GM23338 (cell line): Measurements from ENCODE around the gene ZNF227. TPM values are rescaled to one million over a fixed set of nuclear protein-coding genes. Genes with fewer than 3 reads are reported as not detected.
"Not testable (repeated sequence)": the region's sequence is repeated elsewhere in the genome, so short reads cannot be mapped to it uniquely, and the experiment has no call there.

ENCODE experiments used
- ATAC-seq: fragments of 200-7000 bp; cut with Tn5 transposase; 3 replicates; pipeline ENCODE4 v1.9.1; 2020
- DNase-seq: peaks from one replicate; pipeline ENCODE4 v3.0.0-alpha.2; 2015; ENCODE audit warnings: low spot score
- H2AFZ ChIP-seq: fragments of 200-600 bp; sonication (generic); 2 replicates; pipeline ENCODE4 v1.8.0; 2016; ENCODE audit warnings: antibody characterized with exemption, mild to moderate bottlenecking, moderate library complexity
- H3F3A ChIP-seq: fragments of 200-600 bp; sonication (generic); replicated peaks from 2 replicates; pipeline ENCODE4 v1.8.0; 2017; ENCODE audit warnings: antibody characterized with exemption, mixed run types, low read depth
- H3K27ac ChIP-seq: fragments of 200-600 bp; sonication (generic); 2 replicates; pipeline ENCODE4 v1.6.1; 2016; ENCODE audit warnings: low read depth
- H3K27me3 ChIP-seq: fragments of 200-600 bp; sonication (generic); 2 replicates; pipeline ENCODE4 v1.8.0; 2016; ENCODE audit warnings: mild to moderate bottlenecking, mixed run types, moderate library complexity; ENCODE audit not compliant: insufficient read depth
- H3K36me3 ChIP-seq: fragments of 200-600 bp; sonication (generic); 2 replicates; pipeline ENCODE4 v1.8.0; 2016; ENCODE audit warnings: mild to moderate bottlenecking; ENCODE audit not compliant: insufficient read depth
- H3K4me1 ChIP-seq: fragments of 200-600 bp; sonication (generic); 2 replicates; pipeline ENCODE4 v1.8.0; 2016; ENCODE audit warnings: mild to moderate bottlenecking, moderate library complexity; ENCODE audit not compliant: insufficient read depth
- H3K4me2 ChIP-seq: fragments of 200-600 bp; sonication (generic); 2 replicates; pipeline ENCODE4 v1.7.1; 2017; ENCODE audit warnings: mixed run types
- H3K4me3 ChIP-seq: fragments of 200-600 bp; sonication (generic); 2 replicates; pipeline ENCODE4 v1.6.1; 2016; ENCODE audit warnings: mixed run types
- H3K79me2 ChIP-seq: fragments of 200-600 bp; sonication (generic); replicated peaks from 2 replicates; pipeline ENCODE4 v1.8.0; 2017; ENCODE audit warnings: mild to moderate bottlenecking; ENCODE audit not compliant: insufficient read depth
- H3K9me2 ChIP-seq: fragments of 200-600 bp; sonication (generic); 2 replicates; pipeline ENCODE4 v1.8.0; 2017; ENCODE audit not compliant: insufficient read depth
- H4K20me1 ChIP-seq: fragments of 200-600 bp; sonication (generic); replicated peaks from 2 replicates; pipeline ENCODE4 v1.8.0; 2017; ENCODE audit warnings: mild to moderate bottlenecking; ENCODE audit not compliant: insufficient read depth
- H3K27ac Mint-ChIP-seq: 2 replicates; pipeline ENCODE4 v1.8.0; 2020; ENCODE audit warnings: inconsistent platforms, mild to moderate bottlenecking, moderate library complexity, mixed read lengths
- H3K27me3 Mint-ChIP-seq: 3 replicates; pipeline ENCODE4 v1.8.0; 2022; ENCODE audit warnings: low read depth, mild to moderate bottlenecking, moderate library complexity, mixed read lengths, inconsistent platforms; ENCODE audit not compliant: insufficient read depth, poor library complexity
- H3K36me3 Mint-ChIP-seq: 3 replicates; pipeline ENCODE4 v1.8.0; 2021; ENCODE audit warnings: low read depth, mild to moderate bottlenecking, inconsistent platforms, moderate library complexity, mixed read lengths
- H3K4me1 Mint-ChIP-seq: 3 replicates; pipeline ENCODE4 v1.8.0; 2020; ENCODE audit warnings: mild to moderate bottlenecking, inconsistent platforms, mixed read lengths
- H3K4me3 Mint-ChIP-seq: 3 replicates; pipeline ENCODE4 v1.8.0; 2021; ENCODE audit warnings: moderate library complexity, mild to moderate bottlenecking, inconsistent platforms, mixed read lengths
- H3K9me3 Mint-ChIP-seq: 3 replicates; pipeline ENCODE4 v1.8.0; 2020; ENCODE audit warnings: moderate library complexity, mild to moderate bottlenecking, inconsistent platforms, mixed read lengths
- EZH2phosphoT487 ChIP-seq: fragments of 200-600 bp; sonication (generic); IDR thresholded peaks from one replicate; pipeline ENCODE4 v1.8.1; 2018; ENCODE audit warnings: antibody characterized with exemption; ENCODE audit not compliant: unreplicated experiment
- JUNB ChIP-seq: IDR thresholded peaks from one replicate; pipeline ENCODE4 v1.6.1; 2016; ENCODE audit warnings: antibody characterized with exemption; ENCODE audit not compliant: unreplicated experiment
- POLR2AphosphoS5 ChIP-seq: IDR thresholded peaks from 2 replicates; pipeline ENCODE4 v1.6.1; 2016; ENCODE audit warnings: antibody characterized with exemption, low read depth
- STAT1 ChIP-seq: IDR thresholded peaks from one replicate; pipeline ENCODE4 v1.6.1; 2016; ENCODE audit warnings: antibody characterized with exemption; ENCODE audit not compliant: unreplicated experiment
- polyA plus RNA-seq: library from polyadenylated mRNA; unstranded; fragments of >200 nt; fragmentation: Nextera tagmentation; extraction: Ambion mirVana; gene quantifications from 2 replicates; pipeline ENCODE4 v1.2.1, GENCODE V29; 2016
- total RNA-seq: library from RNA; depleted of rRNA; stranded (reverse); fragments of >200 nt; shearing (Covaris generic); gene quantifications from 2 replicates; pipeline ENCODE4 v1.2.3, GENCODE V29; 2014
- TF ChIP-seq, protein P1 (sequence below): IDR thresholded peaks from one replicate; pipeline ENCODE4 v1.6.1; 2018; ENCODE audit warnings: antibody characterized with exemption; ENCODE audit not compliant: unreplicated experiment
- TF ChIP-seq, protein P2 (sequence below): IDR thresholded peaks from 2 replicates; pipeline ENCODE4 v1.6.1; 2016; ENCODE audit warnings: antibody characterized with exemption
- TF ChIP-seq, protein P3 (sequence below), 2 experiments: fragments of 200-600 bp in 1 of 2; sonication (generic) in 1 of 2; conservative IDR thresholded peaks; 2 replicates each; pipeline versions ENCODE4 v1.5.1 to v1.6.1; 2016 to 2017; ENCODE audit warnings: antibody characterized with exemption in 2 of 2, low read depth in 2 of 2, mild to moderate bottlenecking in 2 of 2, moderate library complexity in 1 of 2

The ZNF227 gene
- total and polyA plus RNA-seq, 2 experiments from 2014 or later: 6.6 to 18.2 TPM

DNA sequence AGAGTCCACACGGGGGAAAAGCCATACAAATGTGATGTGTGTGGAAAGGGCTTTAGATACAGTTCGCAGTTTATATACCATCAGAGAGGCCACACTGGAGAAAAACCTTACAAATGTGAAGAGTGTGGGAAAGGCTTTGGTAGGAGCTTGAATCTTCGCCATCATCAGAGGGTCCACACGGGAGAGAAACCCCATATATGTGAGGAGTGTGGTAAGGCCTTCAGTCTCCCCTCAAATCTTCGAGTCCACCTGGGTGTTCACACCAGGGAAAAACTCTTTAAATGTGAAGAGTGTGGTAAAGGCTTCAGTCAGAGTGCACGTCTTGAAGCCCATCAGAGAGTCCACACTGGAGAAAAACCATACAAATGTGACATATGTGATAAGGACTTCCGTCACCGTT lies 24.1 kb downstream of the ZNF227 start:
- Mint-ChIP-seq H3K27ac (no peak overlapping the region), H3K27me3 (peaks cover 7% of the 10 kb centered on the region), H3K9me3 (peaks cover 29% of the 10 kb centered on the region), H3K36me3 (peaks cover 79% of the 10 kb centered on the region), H3K4me1 (no peaks in the 10 kb centered on the region), H3K4me3 (no peak overlapping the region)
- TF ChIP-seq, protein P1, sequence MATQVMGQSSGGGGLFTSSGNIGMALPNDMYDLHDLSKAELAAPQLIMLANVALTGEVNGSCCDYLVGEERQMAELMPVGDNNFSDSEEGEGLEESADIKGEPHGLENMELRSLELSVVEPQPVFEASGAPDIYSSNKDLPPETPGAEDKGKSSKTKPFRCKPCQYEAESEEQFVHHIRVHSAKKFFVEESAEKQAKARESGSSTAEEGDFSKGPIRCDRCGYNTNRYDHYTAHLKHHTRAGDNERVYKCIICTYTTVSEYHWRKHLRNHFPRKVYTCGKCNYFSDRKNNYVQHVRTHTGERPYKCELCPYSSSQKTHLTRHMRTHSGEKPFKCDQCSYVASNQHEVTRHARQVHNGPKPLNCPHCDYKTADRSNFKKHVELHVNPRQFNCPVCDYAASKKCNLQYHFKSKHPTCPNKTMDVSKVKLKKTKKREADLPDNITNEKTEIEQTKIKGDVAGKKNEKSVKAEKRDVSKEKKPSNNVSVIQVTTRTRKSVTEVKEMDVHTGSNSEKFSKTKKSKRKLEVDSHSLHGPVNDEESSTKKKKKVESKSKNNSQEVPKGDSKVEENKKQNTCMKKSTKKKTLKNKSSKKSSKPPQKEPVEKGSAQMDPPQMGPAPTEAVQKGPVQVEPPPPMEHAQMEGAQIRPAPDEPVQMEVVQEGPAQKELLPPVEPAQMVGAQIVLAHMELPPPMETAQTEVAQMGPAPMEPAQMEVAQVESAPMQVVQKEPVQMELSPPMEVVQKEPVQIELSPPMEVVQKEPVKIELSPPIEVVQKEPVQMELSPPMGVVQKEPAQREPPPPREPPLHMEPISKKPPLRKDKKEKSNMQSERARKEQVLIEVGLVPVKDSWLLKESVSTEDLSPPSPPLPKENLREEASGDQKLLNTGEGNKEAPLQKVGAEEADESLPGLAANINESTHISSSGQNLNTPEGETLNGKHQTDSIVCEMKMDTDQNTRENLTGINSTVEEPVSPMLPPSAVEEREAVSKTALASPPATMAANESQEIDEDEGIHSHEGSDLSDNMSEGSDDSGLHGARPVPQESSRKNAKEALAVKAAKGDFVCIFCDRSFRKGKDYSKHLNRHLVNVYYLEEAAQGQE: no peak
- no peak for TF ChIP-seq POLR2AphosphoS5
- TF ChIP-seq STAT1: no peak
- TF ChIP-seq EZH2phosphoT487: no peak
- no peak for TF ChIP-seq JUNB
- TF ChIP-seq, protein P2, sequence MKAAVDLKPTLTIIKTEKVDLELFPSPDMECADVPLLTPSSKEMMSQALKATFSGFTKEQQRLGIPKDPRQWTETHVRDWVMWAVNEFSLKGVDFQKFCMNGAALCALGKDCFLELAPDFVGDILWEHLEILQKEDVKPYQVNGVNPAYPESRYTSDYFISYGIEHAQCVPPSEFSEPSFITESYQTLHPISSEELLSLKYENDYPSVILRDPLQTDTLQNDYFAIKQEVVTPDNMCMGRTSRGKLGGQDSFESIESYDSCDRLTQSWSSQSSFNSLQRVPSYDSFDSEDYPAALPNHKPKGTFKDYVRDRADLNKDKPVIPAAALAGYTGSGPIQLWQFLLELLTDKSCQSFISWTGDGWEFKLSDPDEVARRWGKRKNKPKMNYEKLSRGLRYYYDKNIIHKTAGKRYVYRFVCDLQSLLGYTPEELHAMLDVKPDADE: no peak
- TF ChIP-seq, protein P3, sequence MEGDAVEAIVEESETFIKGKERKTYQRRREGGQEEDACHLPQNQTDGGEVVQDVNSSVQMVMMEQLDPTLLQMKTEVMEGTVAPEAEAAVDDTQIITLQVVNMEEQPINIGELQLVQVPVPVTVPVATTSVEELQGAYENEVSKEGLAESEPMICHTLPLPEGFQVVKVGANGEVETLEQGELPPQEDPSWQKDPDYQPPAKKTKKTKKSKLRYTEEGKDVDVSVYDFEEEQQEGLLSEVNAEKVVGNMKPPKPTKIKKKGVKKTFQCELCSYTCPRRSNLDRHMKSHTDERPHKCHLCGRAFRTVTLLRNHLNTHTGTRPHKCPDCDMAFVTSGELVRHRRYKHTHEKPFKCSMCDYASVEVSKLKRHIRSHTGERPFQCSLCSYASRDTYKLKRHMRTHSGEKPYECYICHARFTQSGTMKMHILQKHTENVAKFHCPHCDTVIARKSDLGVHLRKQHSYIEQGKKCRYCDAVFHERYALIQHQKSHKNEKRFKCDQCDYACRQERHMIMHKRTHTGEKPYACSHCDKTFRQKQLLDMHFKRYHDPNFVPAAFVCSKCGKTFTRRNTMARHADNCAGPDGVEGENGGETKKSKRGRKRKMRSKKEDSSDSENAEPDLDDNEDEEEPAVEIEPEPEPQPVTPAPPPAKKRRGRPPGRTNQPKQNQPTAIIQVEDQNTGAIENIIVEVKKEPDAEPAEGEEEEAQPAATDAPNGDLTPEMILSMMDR (conservative IDR thresholded peaks at IDR 0.05; ENCODE audit: low read depth in 2 of 2): no peak
- Histone ChIP-seq H3K4me2 (no peak overlapping the region), H2AFZ (no peak overlapping the region), H3F3A (no peaks in the 10 kb centered on the region), H4K20me1 (no peaks in the 10 kb centered on the region), H3K4me3 (no peak overlapping the region), H3K27me3 (no peaks in the 10 kb centered on the region), H3K27ac (no peak overlapping the region), H3K79me2 (no peaks in the 10 kb centered on the region), H3K9me2 (no peaks in the 10 kb centered on the region), H3K36me3 (peaks cover 36% of the 10 kb centered on the region), H3K4me1 (no peaks in the 10 kb centered on the region)
- ATAC-seq (no peak), DNase-seq (no peak)

DNA sequence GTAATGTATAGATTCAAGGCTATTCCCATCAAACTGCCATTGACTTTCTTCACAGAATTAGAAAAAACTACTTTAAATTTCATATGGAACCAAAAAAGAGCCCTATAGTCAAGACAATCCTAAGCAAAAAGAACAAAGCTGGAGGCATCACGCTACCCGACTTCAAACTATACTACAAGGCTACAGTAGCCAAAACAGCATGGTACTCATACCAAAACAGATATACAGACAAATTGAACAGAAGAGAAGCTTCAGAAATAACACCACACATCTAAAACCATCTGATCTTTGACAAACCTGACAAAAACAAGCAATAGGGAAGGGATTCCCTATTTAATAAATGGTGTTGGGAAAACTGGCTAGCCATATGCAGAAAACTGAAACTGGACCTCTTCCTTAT lies 40.0 kb downstream of the ZNF227 start:
- H3K36me3 ChIP-seq: peaks cover 35% of the 10 kb centered on the region
- not testable (repeated sequence) for DNase-seq, H2AFZ ChIP-seq, H3K4me1 ChIP-seq, H3K9me2 ChIP-seq, H3K4me3 Mint-ChIP-seq, ATAC-seq, H3F3A ChIP-seq, H3K4me2 ChIP-seq, H3K27ac ChIP-seq, H4K20me1 ChIP-seq, H3K27ac Mint-ChIP-seq, H3K4me3 ChIP-seq, H3K4me1 Mint-ChIP-seq, H3K27me3 ChIP-seq, H3K79me2 ChIP-seq
- Mint-ChIP-seq H3K9me3 (peaks cover 99% of the 10 kb centered on the region), H3K27me3 (peaks cover 19% of the 10 kb centered on the region), H3K36me3 (peaks cover 75% of the 10 kb centered on the region)

DNA sequence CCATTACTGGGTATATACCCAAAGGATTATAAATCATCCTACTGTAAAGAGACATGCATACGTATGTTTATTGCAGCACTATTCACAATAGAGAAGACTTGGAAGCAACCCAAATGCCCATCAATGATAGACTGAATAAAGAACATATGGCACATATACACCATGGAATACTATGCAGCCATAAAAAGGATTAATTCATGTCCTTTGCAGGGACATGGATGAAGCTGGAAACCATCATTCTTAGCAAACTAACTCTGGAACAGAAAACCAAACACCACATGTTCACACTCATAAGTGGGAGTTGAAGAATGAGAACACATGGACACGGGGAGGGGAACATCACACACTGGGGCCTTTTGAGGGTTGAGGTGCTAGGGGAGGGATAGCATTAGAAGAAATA lies 41.1 kb downstream of the ZNF227 start:
- H3F3A ChIP-seq, DNase-seq, H3K4me3 Mint-ChIP-seq, H3K27ac ChIP-seq, H3K4me3 ChIP-seq, H3K79me2 ChIP-seq, H4K20me1 ChIP-seq, H3K27me3 ChIP-seq, H2AFZ ChIP-seq, H3K9me2 ChIP-seq, H3K4me1 ChIP-seq, H3K4me2 ChIP-seq, H3K27ac Mint-ChIP-seq, H3K4me1 Mint-ChIP-seq, ATAC-seq: not testable (repeated sequence)
- Mint-ChIP-seq H3K9me3 (peaks cover 99% of the 10 kb centered on the region), H3K27me3 (peaks cover 19% of the 10 kb centered on the region), H3K36me3 (peaks cover 68% of the 10 kb centered on the region)
- H3K36me3 ChIP-seq: peaks cover 26% of the 10 kb centered on the region
